HG03066 (cell line): ENCODE data around the gene TRPM7.
"Not testable (repeated sequence)": the region's sequence is repeated elsewhere in the genome, so short reads cannot be mapped to it uniquely, and the experiment has no call there.

ENCODE experiments used
- ATAC-seq: cut with Tn5 transposase; IDR thresholded peaks from one replicate; pipeline ENCODE4 v1.9.1; 2021; ENCODE audit warnings: low read depth; ENCODE audit not compliant: unreplicated experiment

TRPM7 gene

DNA sequence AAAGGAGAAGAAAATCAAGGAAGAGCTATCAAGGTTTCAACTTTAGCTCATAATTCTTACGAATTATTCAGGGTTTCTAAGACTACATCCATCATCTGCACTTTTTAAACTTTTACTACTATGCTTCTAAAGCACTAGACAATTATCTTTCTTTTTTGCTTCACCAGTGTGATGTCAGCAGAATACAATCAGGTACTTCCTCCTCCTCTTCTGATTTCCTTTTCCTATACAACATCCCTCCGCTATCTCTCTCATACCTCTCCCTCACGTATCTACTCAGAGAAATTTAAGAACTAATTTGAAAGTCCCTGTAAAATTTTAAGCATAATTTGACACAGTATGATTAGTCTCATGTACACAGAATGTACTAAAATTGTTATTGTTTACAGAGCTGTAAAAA, 92.8 kb downstream of the TRPM7 start:
- no peak for ATAC-seq

DNA sequence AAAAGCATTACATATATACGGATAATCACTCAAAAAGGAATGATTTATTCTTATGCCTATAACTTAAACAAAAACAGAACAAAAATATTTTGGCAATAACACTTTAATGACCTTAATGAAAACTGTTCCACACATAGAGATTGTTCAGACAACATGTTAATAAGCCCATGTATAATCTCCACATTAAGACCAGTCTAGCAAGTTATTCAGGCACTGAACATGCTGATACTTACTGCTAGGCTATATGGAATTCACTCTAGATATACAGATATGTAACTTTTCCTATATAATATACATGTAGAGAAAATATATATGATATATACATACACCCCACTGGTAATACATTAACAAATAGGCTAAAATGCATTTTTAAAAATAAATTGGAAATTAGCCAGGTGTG, 96.3 kb downstream of the TRPM7 start:
- ATAC-seq = no peak

DNA sequence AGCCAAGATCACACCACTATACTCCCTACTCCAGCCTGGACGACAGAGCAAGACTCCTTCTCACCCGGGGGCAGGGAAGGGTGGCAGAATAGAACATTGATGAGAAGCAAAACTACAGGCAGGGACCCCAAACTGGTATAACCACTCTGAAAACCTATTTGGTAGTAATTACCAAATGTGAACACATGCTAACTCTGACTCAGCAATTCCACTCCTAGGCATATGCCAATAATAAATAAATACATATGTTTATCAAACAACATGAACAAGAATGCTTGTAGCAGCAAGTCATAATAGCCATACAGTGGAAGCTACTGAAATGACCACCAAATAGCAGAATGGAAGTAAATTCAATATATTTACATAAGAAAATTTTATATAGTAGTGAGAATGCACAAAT, 109.1 kb downstream of the TRPM7 start:
- ATAC-seq = no peak

DNA sequence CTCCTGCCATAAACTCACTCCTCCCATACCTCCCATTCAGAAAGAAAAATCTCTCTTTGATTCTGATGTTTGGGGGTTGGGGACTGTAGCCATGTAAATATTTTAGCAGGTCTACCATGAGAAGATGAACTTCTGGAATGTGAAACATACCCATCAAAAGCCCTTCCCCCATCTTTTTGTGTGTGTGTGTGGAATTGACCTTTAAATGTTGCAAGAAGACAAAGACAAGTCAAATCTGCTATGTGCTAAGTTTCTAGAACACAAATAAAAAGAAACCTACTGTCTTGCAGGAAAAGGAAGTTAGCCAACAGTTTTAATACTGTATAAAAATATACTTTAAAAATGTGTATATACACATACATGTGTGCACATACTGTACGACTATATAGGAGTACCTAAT, 110.4 kb downstream of the TRPM7 start:
- no peak for ATAC-seq

DNA sequence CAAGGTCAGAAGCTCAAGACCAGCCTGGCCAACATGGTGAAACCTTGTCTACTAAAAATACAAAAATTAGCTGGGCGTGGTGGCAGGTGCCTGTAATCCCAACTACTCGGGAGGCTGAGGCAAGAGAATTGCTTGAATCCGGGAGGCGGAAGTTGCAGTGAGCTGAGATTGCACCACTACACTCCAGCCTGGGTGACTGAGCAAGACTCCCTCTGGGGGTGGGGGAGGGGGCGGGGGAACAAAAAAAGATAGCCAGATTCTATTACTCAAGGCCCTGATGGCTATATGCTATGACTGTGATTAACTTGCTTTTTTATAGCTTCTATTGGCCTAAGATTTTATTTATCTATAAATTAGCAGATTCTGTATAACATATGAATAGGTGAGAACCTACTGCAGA, 112.8 kb downstream of the TRPM7 start:
- ATAC-seq = not testable (repeated sequence)

DNA sequence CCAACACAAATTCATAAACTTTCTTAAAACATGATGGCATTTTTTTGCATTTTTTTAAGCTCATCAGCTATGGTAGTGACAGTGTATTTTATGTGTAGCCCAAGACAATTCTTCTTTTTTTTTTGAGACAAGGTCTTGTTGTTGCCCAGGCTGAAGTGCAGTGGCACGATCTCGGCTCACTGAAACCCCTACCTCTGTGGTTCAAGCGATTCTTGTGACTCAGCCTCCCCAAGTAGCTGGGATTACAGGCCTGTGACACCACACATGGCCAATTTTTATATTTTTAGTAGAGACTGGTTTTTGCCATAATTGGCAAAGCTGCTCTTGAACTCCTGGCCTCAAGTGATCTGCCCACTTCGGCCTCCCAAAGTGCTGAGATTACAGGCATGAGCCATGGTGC, 122.8 kb downstream of the TRPM7 start:
- ATAC-seq = no peak

DNA sequence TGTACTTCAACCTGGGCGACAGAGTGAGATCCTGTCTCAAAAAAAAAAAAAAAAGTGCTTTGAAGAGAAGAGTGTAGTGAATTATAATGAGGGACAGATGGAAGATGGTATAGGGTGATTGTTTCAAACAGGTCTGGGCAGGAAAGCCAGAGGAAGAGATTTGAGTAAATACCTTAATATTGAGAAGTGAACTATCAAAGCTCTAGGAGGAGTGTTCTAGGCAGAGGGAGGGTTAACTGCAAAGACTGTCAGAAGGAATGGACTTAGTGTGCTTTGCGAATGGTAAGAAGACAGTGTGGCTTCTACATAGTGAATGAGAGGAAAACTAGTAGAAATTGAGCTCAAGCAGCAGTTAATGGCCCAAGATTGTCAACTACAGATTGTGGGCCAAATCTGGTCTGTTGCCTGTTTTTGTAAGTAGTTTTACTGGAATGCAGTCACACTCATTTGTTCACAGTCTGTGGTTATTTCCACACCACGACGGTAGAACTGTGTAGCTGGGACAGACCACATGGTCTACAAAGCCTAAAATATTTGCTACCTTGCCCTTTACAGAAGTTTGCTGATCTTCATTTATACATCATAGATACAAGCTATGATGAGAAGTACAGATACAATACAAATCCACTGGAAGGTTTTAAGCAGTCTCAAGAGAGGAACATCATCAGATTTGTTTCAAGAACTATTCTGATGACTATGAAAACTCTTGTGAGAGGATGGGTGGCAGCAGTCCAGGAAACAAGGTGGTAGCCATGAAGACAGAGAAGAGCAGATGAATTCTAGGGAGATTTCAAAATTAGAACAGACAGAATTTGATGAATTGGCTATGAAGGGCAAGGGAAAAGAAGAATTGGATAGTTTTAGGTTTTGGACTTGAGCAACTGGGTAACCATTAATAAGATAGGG, 123.6 kb downstream of the TRPM7 start:
- ATAC-seq = no peak

DNA sequence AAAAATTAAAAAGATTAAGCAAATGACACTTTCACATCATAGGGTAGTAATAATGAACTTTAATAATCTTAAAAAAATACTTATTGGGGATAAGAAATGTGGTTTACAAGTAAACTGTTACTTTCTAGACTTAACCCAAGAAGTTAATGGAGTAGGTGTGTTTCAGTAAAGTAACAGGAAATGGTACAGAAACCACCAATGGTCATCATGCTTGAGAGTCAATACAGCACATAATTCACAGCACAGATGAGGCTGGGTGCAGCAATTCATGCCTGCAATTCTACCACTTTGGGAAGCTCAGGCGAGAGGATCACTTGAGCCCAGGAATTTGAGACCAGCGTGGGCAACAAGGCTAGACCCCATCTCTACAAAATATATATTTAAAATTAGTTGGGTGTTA, 128.6 kb downstream of the TRPM7 start:
- ATAC-seq = no peak

DNA sequence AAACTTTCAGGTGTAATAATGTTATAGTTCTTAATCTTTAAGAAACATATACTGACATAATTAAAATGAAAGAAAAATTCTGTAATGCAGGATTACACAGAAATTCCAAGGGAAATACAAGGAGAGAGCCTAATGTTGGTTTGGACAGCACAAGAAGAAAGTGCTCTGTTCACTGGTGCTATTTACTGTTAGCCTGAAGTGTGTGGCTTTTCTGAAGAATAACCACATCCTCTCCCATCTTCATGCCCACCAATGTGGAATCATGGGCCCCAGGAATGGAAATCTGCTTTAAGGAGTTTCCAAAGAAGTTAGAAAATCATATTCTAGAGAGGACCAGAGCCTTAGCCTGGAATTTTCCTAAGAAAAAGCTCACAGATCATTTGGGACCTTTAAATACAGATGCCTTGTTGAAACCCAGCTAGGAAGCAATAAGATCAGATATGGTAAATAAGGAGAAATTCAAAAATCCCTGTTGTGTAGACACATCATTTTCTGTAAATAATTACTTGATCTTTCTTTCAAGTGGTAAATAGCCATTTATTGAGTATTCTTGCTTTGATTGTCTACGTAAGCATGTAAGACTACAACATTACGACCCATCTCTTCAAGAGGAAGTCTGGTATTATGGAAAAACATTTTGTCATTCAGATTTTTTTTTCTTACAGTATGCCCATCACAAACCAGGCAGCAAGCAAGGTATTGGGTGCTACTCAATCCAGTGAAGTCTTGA, 129.8 kb downstream of the TRPM7 start:
- ATAC-seq = no peak

DNA sequence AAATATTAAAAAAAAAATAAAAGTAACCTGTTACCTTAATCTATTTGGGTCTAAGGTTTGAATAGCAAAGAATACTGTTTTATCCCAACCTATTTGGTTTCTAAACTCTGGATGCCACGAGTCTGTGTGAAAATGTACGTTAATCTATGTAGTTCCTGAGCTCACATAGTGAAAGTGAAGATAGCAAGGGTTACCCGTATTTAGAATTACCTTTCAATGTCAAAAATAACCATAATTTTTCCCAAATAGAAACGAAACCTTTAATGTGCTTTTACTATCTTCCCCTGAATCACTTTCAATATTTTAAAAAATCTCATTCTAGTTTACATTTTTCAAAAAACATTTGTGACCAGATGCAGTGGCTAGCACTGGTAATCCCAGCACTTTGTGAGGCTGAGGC, 134.4 kb downstream of the TRPM7 start:
- ATAC-seq = no peak

DNA sequence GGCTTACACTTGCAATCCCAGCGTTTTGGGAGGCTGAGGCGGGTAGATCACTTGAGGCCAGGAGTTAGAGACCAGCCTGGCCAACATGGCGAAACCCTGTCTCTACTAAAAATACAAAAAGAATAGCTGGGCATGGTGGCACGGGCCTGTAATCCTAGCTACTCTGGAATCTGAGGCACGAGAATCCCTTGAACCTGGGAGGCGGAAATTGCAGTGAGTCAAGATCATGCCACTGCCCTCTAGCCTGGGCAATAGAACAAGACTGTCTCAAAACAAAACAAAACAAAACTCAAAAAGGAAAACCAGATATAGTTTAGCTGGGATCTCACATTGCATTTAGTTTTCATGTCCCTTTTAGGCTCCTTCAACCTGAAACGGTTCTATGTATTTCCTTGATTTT, 137.3 kb downstream of the TRPM7 start:
- no peak for ATAC-seq

DNA sequence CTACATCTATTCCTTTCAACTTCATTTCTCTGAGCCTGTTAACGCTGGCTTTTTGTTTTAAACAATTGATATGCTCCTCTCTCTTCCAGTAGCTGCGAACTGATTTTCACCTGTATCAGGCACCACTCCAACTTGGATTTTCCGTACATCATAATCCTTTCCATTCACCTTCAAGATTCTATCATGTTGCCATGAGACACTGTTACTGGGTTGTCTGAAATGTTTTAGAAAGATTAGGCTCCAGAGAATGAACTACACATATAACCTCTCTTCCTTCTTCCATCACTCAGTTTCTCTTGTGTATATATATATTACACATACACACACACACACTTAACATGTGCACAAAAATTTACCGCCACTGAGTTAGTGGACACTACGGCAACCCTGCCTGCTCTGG, 140.0 kb downstream of the TRPM7 start, which contains the start of gene USP50:
TSS of gene USP50 (minus strand) at position 101 of the 400 bp plus-strand sequence. CDS start 141 bp downstream, outside the sequence.
- no peak for ATAC-seq

DNA sequence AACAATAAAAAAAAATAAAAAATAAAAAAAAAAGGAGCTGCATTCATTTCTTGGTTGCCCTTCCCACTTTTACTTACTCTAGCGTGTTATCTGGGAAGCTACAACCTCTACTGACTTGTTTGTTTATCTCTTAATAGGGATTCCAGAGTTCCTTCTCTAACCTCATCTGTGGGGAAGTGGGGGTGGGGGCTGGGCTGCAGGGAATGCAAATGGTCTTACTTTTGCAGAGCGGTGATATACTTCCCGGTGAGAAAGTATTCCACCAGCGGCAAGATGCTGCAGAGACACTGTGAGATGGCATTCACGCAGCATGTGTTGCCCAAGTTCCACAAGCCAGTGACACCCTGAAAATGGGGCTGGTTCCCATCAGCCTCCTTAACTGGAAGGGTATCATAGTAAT, 142.2 kb downstream of the TRPM7 start:
- no peak for ATAC-seq

DNA sequence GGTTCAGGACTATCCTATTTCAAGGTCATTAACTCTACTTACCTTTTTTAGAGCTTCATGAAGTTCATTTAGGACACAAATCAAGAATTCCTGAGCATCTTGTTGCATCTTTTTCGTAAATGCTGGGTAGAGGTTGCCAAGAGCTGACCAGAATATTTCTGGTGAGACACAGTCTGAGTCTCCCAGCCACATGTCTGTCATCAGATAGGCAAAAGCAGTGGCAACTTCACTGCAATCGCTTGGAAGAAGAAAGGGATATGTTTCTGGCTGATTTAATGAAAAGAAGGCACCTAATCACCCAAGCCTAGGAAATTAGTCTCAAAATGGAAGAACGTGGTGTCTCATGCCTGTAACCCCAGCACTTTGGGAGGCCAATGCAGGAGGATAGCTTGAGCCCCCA, 143.0 kb downstream of the TRPM7 start:
- no peak for ATAC-seq

DNA sequence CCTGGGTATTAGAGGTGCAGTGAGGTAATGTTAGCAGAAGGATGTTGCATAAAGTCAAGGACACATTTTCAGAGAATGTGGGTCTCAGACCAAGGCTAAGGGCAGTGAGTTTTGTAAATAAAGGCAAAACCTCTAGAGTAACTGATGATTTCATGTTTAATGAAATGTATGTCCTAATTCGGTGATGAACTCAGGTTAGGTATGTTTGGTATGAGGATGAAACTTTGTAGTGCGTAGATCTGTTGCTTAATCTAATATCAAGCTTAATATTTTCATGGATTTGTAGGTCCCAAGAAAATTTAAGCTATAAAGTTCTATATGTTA, 143.7 kb downstream of the TRPM7 start:
- ATAC-seq = no peak

DNA sequence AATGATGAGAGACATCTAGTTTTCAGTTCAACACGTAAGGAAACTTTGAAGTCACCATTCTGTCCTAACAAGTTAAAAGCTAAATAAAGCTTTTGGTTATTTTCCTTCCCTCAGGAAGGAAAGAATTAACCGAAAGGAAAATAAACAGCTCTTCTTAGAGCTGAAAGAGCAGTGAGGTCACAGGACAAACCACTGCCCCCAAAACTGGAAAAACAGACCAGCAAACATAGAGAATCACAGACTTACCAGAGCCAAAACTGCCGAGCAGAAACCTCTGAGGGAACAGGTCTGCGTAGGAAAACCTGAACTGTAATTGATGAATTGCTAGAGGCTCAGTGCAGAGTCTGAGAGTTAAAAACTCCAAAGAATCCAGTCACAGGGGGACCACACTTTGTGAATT, 154.8 kb downstream of the TRPM7 start:
- no peak for ATAC-seq

DNA sequence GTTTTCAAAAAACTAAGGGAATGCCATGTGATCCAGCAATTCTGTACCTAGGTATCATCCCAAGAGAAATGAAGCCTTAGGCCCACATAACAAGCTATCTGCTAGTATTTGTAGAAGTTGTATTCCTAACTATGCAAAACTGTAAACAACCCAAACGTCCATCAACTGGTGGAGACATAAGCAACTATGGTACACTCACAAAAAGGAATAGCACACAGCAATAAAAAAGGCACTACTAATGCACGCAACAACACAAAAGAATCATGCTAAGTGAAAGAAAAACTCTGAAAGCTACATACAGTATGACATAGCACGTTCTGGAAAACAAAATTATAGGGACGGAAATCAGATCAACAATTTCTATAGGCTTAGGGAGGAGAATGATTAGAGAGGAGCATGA, 155.4 kb downstream of the TRPM7 start:
- ATAC-seq = no peak

DNA sequence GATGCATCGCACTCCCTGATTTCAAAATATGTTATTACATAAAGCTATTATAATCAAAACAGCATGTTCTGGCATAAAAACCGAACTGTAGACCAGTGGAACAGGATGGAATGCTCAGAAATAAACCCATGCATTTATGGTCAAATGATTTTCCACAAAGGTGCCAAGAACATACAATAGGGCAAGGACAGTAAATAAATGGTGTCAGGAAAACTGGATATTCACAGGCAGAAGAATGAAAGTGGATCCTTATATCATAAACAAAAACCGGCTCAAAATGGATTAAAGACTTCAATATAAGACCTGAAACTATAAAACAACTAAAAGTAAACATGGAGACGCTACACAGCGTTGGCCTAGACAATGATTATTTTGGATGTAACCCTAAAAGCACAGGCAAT, 162.7 kb downstream of the TRPM7 start:
- no peak for ATAC-seq

DNA sequence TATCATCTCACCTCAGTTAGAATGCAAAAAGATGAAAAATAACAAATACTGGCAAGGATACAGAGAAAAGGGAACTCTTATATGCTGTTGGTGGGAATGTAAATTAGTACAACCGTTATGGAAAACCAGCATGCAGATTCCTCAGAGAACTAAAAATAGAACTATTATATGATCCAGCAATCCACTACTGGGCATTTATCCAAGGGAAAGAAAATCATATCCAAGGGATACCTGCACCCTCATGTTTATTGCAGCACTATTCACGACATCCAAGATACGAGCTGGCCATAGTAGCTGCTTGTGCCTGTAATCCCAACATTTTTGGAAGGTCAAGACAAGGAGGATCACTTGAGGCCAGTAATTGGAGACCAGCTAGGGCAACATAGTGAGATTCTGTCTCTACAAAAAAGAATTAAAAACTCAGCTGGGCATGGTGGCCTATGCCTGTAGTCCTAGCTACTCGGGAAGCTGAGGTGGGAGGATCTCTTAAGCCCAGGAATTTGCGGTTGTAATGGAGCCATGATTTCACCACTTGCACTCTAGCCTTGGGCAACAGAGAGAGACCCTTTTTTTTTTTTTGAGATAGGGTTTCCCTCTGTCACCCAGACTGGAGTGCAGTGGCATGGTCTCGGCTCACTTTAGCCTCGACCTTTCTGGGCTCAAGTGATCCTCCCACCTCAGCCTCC, 166.7 kb downstream of the TRPM7 start:
- no peak for ATAC-seq

DNA sequence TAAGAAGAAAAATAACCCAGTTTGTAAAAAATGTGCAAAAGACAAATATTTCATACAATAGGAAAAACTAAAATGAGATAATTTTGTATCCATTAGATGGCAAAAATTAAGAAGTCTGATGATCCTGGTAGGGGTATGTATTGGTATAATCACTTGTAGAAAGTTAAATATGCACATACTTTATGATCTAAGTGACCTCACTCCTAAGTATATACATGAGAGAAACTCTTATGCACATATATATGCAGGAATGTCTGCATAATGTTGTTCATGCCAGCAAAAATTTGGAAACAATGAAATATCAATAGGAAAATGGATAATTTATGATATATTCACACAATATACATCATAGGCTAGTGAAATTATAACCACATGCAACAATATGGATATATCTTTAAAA, 173.6 kb downstream of the TRPM7 start:
- ATAC-seq = no peak
